Hematopoietic multipotent progenitor cell treated with erythropoietin and hydrocortisone succinate and interleukin-3 and kit ligand, for 6 days (in vitro differentiated cells): ENCODE measurements around the gene BEAN1.
"Not testable (repeated sequence)": the region's sequence is repeated elsewhere in the genome, so short reads cannot be mapped to it uniquely, and the experiment has no call there.

Source experiments
- DNase-seq: peaks from one replicate; pipeline ENCODE4 v3.0.0-alpha.2; 2015

The BEAN1 gene

GRCh38 chr16:66510711-66511601 is 83.9 kb downstream of the BEAN1 start:
- DNase-seq = peak; percentile 34

DNA sequence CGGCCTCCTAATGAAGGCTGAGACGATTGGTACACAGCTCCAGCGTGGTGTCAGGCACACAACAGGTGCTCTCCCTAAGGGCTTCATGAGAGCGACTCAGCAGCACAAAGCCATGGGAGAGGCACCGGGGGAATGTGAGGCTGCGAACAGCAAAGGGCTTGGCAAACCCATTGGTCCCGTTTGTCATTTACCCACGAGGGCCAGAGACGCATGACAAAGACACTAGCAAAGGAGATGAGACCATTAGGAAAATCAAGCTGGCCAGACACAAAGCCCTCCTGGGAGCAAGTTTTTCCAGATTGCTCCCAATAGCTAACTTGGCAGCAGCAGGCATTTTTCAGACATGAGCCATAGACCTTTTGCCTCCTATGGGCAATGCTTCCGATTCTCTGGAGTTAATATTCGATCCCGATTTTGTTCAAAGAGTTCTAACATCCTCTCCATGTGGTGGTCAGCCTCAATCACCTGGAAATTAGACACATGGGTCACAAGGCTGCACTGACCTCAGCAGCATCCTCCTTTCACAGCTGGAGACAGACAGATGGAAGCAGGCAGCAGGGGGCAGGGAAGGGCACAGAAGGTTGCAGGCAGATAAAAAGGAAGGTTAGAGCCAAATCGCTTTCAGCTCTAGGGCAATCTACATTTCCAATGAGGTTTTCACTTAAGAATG is 84.6 kb downstream of the BEAN1 start:
- DNase-seq = peak; percentile 80

- DNase-seq = no peak
Observed at GRCh38 chr16:66512272-66513110, 85.4 kb downstream of the BEAN1 start.

DNA sequence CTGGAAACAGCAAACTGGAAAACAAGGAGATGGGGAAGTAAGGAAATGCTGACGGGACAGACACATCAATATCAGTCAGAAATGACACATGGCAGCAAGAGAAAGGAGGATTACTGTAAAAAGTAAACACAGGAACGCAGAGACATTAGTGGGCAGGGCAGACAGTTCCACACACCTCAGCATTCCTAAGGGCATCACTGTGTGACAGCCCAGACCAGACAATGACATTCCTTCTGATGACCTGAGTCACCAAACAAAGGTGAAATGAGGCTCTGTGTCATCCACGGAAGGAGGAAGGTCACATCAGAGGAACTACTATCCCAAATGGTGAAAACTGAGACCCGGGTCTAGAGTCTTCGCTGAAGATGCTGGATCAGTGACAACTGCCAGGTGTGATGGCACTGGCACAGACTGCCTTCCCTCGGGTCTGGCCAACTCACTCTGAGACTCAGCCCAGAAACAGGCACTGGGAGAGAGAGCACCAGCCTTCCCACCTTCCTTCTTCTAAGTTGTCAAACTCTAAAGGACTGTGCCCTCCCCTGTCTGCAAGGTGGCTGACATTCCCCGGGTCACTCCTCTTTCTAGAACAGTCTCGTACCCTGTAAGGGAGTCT is 86.1 kb downstream of the BEAN1 start:
- DNase-seq = no peak

DNA sequence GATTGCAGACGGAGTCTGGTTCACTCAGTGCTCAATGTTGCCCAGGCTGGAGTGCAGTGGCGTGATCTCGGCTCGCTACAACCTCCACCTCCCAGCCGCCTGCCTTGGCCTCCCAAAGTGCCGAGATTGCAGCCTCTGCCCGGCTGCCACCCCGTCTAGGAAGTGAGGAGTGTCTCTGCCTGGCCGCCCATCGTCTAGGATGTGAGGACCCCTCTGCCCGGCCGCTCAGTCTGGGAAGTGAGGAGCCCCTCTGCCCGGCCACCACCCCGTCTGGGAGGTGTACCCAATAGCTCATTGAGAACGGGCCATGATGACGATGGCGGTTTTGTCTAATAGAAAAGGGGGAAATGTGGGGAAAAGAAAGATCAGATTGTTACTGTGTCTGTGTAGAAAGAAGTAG is 87.3 kb downstream of the BEAN1 start:
- DNase-seq = not testable (repeated sequence)

DNA sequence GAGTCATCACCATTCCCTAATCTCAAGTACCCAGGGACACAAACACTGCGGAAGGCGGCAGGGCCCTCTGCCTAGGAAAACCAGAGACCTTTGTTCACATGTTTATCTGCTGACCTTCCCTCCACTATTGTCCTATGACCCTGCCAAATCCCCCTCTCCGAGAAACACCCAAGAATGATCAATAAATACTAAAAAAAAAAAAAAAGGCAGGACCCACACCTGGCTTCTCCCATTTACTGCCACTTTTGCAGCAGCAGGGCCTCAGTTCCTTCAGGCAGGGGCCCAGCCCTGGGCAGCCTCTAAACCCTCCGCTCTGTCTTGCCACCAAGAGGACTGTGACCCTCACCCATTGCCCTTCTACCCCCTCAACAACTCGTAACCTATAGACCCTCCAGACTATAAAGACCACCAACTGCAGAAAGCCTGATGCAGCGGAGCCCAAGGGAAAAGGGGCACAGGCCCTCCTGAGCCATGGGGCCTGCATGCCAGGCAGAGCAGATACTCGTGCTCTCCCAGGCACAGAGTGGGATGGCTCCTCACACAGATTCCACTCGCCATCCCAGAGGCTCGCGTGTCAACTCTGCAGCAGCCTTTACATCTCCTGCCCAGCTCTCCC is 88.0 kb downstream of the BEAN1 start:
- not testable (repeated sequence) for DNase-seq

- DNase-seq = peak; percentile 63
Observed at GRCh38 chr16:66515596-66516508, 88.8 kb downstream of the BEAN1 start.

- no peak for DNase-seq
Observed at GRCh38 chr16:66516509-66516807, 89.4 kb downstream of the BEAN1 start.

- peak; percentile 98 for DNase-seq
Observed at GRCh38 chr16:66516808-66517585, 89.9 kb downstream of the BEAN1 start.

GRCh38 chr16:66517586-66518263 is 90.6 kb downstream of the BEAN1 start:
- DNase-seq = no peak

DNA sequence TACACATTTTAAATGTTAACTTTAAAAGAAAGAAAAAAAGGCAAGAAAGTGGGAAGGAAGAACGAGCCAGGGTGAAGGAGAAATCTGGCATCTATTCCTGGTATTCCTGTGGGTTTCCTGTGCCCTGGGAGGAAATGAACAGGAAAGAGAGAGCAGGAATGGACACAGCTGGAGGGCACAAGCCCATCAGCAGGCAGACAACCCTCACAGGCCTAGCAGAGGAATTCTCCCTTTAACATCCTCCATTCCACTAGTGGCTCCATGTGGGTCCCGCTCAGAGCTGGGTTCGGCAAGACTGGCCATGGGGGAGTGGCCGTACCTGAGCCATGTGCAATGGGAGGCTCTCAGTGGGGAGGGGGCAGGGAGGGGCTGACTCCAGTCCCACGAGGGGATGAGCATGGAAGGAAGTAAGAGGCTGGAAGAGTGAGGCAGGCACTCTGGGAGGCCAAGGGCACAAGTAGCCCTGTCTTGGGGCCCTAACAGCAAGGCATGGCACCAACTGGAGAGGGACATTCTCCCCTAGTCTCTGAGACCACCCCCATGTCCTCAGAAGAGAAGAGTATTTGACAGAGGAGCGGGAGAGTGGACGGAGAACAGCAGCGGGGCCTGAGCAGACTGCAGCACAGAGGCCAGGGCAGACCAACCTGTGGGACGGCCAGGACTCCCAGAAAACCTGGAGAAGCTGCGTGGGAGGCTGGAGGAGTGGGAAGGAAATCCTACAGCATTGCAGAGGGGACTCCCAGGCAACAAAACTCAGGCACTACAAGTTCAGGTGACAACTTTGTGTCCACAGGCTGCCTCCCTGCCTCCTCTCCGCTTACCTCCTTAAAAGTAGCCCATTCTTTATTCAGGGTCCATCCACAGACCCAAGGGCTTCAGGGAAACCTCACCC is 92.6 kb downstream of the BEAN1 start:
- no peak for DNase-seq

DNA sequence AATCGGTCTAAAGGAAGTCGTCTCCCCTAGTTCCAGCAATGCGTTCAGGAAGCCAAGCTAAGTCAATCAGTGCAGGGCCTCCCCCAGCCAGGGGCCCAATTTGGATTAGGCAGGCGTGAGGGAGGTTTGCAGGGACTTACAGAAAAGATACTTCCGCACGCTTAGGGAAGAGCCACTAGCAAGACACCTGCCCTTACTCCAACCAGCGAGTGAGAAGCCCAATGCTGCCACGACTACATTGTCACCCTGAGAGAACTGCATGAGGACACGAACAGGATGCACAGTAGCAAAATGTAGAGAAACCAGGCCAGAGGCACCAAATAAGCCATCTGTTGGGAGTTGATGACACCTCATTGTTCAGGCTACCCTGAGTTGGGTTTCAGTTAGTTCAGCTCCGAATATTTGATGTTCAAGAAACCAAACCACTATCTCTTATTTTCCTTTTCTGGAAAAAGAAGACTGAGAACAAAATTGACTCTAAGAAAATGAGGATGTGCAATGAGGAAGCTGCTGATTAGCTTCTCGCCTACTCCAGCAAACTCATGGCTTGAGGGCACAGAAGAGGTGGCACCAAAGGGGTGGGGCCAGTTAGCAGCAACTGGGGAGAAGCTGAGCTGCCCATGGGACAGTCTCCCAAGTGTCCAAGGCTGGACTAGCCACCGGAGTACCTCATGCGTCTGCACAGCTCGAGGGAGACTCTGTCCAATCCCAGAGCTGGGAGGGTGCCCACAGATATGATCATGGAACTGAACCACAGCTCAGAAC is 93.5 kb downstream of the BEAN1 start:
- peak; percentile 77 for DNase-seq

- no peak for DNase-seq
Observed at GRCh38 chr16:66521252-66521713, 94.2 kb downstream of the BEAN1 start.

GRCh38 chr16:66521951-66522771 is 95.1 kb downstream of the BEAN1 start:
- DNase-seq = peak; percentile 72

GRCh38 chr16:66522816-66523590 is 95.9 kb downstream of the BEAN1 start:
- no peak for DNase-seq

DNA sequence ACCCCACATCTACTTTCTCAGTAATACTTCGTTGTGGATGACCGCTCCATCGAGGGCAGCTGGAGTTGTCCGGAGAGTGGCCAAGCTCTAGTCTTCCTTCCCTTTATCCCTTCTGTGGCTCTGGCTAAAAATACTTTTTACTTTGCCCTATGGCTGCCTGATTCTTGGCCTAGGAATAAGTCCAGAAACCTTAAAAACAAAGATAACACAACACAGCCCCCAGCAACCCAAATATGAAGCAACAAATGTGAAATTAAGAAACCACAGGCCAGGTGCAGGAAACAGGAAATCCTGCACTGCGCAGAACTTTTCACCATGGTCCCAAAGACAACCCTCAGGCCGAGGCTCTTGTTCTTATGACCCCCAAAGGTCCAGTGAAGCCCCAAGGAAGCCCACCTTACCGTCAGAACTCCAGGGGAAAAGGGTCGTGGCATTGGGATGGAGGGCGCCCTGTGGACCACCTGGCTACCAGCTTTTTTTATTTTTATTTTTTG is 96.8 kb downstream of the BEAN1 start:
- peak; percentile 74 for DNase-seq
